Regular cardiac myocyte (primary cell): ENCODE data around the gene VWC2. TPM values are rescaled to one million over a fixed set of nuclear protein-coding genes. Genes with fewer than 3 reads are reported as not detected.

Experiments used
- total RNA-seq: library from RNA; depleted of rRNA; stranded (reverse); fragments of >200 nt; gene quantifications from 2 replicates; pipeline ENCODE4 v1.2.3, GENCODE V29; 2014

VWC2 gene
- not detected in 2 replicates for total RNA-seq

DNA sequence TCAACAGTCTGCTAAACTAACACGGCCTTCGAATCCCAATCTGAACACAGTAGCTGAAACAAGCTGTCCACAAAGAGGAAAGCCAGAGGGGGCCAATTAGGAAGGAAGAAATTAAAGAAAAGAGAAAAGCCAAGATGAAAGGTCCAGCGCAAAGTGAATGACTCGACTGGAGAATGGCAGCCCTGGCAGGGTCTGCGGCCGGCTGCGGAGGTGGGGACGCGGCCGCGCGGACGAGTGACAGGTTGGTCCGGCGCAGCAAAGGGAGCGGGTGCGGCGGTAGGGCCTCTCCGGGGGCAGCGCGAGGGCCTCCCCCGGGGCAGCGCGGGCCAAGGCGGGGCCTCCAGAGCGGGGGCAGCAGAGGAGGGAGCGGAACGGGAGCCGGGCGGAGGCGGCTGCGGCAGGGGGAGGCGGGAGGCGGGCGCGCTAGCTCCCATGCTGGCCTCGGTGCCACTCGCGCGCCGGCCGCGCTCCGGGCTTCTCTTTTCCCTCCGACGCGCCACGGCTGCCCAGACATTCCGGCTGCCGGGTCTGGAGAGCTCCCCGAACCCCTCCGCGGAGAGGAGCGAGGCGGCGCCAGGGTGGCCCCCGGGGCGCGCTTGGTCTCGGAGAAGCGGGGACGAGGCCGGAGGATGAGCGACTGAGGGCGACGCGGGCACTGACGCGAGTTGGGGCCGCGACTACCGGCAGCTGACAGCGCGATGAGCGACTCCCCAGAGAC, at the start of gene VWC2:
TSS of gene VWC2 (plus strand) at position 421 of the 718 bp plus-strand sequence. CDS start 1,798 bp downstream, outside the sequence.

